Thyroid gland (tissue), 4 donors: ENCODE measurements around the gene VPS45.

ENCODE experiments used
- POLR2A ChIP-seq, 2 donors: fragments of 450-650 bp; IDR thresholded peaks; one replicate each; pipeline ENCODE4 v1.6.1; 2017; ENCODE audit warnings: antibody characterized with exemption in 2 of 2, mild to moderate bottlenecking in 2 of 2, moderate library complexity in 1 of 2
- TF ChIP-seq, protein P1 (sequence below), 6 experiments: fragments of 200-600 bp in 3 of 6; fragments of 450-650 bp in 3 of 6; sonication (generic) in 3 of 6; IDR thresholded peaks; one replicate each; pipeline ENCODE4 v1.5.1; 2016 to 2019; ENCODE audit warnings: antibody characterized with exemption in 6 of 6, mild to moderate bottlenecking in 2 of 6, inconsistent platforms in 1 of 6, moderate library complexity in 1 of 6

DNA sequence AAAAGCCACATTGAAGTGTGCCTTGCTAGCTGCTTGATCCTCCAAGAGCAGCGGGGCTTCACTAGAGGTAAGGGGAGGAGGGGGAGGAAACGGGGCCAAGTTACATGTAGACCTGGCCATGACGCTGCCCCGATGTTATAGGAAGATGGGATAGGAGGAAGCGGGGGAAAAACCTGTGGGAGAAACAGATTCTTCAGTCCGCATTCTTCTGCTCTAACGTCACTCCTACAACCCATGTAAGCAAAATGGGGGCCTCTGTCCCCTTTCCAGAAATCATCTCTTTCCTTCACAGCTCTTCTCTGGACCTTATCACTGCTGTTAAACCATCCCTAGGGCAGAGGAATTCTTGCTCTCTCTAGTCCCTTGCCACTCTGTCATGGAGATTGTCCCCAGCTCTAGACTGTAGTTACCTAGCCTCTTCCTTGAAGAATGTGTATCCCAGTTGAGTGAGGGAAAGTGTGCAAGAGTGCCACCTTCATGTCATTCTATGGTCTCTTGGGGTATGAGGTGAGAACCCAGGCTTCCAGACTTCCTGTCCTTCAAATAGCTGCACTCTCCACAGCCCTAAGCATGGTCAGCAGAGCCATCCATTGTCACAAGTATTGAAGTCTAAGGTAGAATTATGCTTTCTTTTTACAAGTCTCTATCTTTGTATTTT is 93.5 kb downstream of the VPS45 start:
- no peak for TF ChIP-seq POLR2A (IDR thresholded peaks at IDR 0.05)
- TF ChIP-seq, protein P1, sequence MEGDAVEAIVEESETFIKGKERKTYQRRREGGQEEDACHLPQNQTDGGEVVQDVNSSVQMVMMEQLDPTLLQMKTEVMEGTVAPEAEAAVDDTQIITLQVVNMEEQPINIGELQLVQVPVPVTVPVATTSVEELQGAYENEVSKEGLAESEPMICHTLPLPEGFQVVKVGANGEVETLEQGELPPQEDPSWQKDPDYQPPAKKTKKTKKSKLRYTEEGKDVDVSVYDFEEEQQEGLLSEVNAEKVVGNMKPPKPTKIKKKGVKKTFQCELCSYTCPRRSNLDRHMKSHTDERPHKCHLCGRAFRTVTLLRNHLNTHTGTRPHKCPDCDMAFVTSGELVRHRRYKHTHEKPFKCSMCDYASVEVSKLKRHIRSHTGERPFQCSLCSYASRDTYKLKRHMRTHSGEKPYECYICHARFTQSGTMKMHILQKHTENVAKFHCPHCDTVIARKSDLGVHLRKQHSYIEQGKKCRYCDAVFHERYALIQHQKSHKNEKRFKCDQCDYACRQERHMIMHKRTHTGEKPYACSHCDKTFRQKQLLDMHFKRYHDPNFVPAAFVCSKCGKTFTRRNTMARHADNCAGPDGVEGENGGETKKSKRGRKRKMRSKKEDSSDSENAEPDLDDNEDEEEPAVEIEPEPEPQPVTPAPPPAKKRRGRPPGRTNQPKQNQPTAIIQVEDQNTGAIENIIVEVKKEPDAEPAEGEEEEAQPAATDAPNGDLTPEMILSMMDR (IDR thresholded peaks at IDR 0.05) = no peak
